DMS153 (cell line): ENCODE measurements around the gene DENND6A.
"Not testable (repeated sequence)": the region's sequence is repeated elsewhere in the genome, so short reads cannot be mapped to it uniquely, and the experiment has no call there.

Source experiments
- DNase-seq: peaks from one replicate; lab custom pipeline; 2025; lab: John Stamatoyannopoulos, UW

DENND6A gene, protein sequence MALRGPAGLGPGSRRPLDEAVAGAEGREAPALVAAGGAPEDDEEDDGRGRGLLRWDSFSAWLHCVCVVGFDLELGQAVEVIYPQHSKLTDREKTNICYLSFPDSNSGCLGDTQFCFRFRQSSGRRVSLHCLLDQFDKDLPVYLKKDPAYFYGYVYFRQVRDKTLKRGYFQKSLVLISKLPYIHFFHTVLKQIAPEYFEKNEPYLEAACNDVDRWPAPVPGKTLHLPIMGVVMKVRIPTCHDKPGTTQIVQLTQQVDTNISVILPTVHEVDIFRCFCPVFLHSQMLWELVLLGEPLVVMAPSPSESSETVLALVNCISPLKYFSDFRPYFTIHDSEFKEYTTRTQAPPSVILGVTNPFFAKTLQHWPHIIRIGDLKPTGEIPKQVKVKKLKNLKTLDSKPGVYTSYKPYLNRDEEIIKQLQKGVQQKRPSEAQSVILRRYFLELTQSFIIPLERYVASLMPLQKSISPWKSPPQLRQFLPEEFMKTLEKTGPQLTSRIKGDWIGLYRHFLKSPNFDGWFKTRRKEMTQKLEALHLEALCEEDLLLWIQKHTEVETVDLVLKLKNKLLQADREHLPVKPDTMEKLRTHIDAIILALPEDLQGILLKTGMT

DNA sequence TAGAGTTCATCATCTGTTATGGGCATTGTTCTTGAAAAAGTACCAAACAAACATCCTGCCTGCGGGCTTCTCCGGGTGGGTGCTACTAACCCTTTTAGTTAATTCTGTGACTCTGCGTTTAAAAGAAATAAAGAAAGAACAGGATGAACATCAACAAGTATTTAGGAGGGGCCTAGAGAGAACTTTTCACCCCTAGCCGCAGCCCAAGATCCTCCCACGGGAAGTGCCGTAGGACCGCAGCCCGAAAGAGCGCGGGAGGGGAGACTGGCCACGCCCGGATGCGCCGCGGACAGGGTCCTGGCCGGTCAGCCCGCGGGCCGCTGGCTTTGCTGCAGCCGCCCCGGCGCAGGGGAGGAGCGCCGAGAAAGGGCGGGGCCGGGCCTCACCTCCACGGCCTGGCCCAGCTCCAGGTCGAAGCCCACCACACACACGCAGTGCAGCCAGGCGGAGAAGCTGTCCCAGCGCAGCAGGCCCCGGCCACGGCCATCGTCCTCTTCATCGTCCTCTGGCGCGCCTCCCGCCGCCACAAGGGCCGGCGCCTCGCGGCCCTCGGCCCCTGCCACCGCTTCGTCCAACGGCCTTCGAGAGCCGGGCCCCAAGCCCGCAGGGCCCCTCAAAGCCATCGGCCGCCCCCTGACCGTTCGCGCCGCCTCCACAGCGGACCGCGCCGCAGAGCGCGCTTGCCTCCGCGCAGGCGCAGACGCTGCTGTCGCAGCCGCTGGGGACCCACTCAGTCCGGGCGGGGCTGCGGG, at the start of gene DENND6A:
TSS of gene DENND6A (minus strand) at position 682 of the 752 bp plus-strand sequence. CDS start at position 623, 59 bp downstream.
- DNase-seq, result no peak

DNA sequence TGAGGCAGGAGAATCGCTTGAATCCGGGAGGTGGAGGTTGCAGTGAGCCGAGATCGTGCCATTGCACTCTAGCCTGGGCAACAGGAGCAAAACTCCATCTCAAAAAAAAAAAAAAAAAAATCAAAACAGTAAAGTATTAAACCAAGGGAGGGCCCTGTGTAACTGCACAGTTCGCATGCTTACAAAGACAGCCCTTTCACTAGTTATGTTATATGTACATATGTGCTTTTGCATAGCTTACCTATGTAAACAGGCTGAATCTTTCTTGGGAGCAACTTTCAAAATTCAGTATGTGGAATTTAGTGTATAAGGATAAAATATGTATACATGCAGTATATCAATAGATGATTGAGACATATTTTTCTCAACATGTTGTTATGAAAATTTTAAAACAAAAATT, 47.1 kb upstream of the DENND6A start:
- no peak for DNase-seq

DNA sequence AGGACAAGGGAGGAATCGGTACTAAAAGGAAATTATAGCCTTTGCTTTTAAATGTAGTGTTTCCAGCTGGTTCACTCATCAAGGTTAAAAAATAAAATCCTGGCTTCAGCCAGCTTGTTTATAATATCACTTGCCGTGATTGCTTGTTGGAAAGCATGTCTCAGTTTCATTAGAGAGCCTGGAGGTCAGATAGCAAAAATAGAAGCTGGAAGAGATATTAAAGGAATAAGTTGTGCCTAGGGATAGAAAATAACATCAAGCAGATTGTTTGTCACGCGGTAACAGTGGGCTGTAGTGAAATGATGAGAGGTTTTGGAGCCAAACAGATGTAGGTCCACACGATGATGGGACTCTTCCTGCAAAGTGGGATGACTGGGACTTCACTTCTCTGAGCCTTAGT, 45.5 kb upstream of the DENND6A start:
- no peak for DNase-seq

DNA sequence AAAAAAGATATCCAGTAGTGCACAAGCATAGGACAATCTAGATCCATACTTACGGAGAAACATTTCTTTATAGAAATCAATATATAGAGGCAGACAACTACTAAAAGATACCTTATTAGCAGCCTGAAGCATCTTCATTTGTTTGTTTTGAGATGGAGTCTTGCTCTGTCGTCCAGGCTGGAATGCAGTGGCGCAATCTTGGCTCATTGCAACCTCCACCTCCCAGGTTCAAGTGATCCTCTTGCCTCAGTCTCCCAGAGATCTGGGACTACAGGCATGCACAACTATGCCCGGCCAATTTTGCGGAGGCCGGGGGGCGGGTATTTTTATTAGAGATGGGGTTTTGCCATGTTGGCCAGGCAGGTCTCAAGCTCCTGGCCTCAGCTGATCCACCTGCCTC, 45.0 kb upstream of the DENND6A start:
- no peak for DNase-seq

DNA sequence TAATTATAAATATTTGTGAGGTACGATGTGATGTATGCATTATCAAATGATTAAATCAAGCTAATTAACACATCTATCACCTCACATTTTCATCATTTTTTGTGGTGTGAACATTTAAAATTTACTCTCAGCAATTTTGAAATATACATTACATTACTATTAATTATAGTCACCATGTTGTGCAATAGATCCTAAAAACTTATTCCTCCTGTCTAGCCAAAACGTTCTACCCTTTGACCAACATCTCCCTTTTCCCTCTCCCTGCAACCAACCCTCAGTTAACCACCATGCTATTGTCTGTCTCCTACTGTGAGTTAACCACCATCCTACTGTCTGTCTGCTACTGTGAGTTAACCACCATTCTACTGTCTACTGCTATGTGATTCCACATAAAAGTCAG, 42.5 kb upstream of the DENND6A start:
- DNase-seq, result no peak

DNA sequence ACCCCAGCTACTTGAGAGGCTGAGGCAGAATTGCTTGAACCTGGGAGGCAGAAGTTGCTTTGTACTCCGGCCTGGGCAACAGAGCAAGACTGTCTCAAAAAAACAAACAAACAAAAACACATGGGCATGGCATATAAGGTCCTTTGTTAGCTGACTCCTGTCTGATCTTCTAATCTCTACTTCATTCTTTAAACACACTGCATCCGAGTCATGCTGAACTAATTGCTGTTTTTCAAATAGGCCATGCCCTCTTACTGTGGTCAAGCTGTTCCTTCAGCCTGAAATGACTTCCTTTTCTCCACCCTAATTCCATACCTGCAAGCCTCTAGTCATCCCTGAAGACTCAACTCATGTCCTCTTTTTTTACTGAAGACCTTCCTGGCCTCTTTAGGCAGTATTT, 40.9 kb upstream of the DENND6A start:
- no peak for DNase-seq

DNA sequence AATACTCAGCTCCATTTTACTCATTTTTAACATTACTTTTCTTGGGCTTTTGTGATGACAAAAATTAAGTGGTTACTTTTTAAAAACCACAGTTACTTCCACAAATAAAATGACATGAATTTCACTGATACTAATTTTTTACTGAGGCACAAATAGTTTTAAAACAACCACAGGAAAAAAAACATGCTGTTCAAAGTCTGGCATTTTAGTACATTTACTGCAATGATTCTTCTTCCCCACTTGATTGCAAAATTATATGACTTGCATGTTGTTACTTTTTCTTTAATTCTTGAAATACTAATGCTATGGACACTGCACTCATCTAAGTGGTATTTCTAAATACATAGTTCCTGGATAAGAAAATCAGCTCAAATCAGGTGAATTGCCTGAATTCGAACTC, 38.4 kb upstream of the DENND6A start:
- no peak for DNase-seq

DNA sequence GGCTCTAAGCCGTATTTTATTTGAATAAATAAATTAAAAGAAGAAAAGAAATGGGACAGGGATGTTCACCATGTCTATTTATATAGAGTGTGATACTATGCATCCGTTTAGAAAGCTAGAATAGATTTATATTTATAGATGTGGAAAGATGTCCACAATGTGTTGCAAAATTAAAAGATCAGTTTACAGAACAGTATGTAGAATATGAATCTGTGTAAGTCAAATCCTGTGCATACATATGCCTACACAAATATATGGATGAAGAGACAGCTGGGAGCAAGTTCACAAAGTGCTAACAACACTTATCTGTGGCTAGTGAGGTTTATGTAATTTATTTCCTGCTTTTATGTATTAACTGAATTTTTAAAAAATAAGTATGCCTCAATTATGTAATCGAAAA, 37.8 kb upstream of the DENND6A start:
- no peak for DNase-seq

DNA sequence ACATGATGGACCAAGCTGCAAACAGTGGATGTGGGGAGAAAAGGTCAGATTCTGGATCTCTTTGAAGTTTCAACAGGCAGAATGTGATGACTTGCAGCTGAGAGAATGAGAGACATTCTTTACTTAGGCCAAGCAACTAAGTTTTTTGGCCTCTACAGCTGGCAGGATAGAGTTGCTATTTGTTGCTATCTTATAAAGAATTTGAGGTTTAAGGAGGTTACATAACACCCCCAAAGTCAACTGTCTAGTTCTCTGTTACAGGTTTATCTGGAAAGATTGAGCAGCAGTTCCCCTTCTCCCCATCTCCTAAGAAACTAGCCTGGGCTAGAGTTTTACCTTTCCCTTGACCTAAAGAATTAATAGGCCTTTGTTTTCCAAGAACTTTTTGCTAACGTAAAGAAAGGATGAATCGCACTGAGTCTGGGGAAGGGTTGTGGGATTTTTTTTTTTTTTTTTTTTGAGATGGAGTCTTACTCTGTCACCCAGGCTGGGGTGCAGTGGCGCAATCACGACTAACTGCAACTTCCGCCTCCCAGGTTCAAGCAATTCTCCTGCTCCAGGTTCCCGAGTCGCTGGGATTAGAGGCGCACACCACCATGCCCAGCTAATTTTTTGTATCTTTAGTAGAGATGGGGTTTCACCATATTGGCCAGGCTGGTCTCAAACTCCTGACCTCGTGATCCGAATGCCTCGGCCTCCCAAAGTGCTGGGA, 36.6 kb upstream of the DENND6A start:
- no peak for DNase-seq

DNA sequence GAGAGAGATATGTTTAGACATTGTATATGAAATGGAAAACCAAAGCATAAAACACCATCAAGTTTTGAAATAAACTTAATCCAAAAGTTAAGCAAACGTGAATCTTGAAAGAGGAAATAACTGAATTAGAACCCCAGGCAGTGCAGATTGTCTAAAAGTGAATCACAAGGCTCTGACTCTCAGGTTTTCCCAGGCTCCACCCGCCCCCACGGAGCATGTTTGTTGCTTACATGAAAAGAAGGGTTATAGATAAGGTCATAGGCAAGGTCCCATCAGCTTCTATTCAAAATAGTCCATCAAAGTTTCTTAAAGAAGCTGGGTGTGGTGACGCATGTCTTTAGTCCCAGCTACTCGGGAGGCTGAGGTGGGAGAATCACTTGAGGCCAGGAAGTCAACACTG, 34.2 kb upstream of the DENND6A start:
- no peak for DNase-seq

DNA sequence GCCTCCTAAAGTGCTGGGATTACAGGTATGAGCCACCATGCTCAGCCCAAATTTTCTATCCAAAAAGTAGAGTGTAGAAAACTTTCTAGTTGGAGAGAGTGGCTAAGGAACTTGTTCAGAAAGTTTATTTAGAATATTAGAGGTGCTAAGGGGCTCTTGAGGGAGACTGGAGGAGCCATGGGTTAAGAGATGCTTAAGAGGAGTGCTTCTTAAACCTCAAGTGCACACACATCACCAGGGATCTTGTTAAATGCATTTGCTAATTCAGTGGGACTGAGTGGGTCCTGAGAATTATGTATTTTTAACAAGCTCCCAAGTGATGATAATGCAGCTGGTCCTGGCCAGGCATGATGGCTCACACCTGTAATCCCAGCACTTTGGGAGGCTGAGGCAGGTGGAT, 33.5 kb upstream of the DENND6A start:
- no peak for DNase-seq

DNA sequence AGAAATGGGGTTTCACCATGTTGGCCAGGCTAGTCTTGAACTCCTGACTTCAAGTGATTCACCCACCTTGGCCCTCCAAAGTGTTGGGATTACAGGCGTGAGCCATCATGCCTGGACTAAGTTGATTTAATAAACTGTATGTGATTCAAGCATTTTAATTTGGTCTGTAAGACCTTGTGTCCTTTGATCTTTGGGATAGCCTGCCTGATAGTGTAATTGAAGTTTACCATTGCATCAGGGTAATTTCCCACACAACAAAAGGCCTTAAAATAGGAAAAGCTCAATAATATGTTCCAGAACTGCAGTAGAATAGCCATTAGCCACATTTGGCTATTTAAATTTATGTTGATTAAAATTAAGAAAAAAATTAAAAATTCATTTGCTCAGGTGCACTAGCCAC, 25.2 kb upstream of the DENND6A start:
- DNase-seq, result no peak

DNA sequence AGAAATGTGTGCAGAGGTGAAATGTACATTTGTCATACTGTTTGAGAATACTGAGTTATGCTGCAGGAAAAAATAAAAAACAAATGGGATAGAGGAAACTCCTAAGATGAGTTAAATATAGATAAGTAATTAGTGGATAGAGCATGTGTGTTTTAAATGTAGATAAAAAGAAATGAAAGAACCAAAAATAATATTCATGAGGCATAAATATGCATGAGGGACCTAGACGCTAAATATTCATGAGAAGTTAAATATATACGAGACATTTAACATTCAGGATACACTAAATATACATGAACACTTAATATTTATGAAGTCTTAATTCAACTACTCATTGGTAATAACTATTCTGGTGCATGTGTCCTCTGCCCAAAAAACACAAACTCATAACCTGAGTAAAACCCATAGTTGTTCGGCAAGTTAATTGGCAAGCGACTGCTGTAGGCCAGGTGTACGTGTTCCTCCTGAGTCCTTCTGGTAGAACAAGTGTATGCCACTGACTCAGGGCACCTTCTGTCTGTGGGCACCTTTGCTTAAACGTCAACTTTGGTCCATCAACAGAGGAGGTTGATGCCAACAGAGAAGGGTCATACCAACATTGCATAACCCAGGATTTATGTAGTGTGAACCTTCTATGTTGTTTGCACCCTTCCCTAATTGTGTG, 24.5 kb upstream of the DENND6A start:
- DNase-seq, result no peak

DNA sequence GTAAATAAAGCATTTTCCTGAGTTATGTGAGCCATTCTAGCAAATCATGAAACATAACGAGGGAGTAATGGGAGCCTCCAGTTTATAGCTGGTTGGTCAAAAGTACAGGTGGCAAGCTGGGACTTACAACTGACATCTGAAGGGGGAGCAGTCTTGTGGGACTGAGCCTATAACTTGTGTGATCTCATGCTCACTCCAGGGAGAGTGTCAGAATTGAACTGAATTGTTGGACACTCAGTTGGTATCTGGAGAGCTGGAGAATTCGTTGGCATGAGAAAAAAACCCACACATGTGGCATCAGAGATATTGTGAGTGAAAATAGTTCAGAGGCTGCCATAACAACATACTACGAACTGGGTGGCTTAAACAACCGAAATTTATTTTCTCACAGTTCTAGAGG, 22.8 kb upstream of the DENND6A start:
- no peak for DNase-seq

DNA sequence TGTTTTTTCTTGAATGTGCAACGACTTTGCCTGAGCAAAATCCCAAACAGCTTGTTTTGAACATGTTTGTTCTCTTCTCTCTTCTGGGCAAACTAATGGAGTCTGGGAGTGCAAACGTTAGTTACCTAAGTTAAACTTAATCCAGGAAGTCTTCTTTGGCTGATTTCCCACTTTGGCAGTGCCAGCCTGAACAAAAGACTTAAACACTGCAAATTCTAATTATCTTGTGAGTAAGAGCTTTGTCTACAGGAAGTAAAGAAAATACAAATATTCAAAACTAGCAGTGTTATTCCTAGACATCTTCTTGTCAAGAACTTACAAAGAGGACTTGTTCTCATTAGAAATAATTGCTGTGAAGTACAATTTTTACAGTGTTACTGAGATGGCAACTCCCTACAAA, 16.7 kb upstream of the DENND6A start:
- DNase-seq, result no peak

DNA sequence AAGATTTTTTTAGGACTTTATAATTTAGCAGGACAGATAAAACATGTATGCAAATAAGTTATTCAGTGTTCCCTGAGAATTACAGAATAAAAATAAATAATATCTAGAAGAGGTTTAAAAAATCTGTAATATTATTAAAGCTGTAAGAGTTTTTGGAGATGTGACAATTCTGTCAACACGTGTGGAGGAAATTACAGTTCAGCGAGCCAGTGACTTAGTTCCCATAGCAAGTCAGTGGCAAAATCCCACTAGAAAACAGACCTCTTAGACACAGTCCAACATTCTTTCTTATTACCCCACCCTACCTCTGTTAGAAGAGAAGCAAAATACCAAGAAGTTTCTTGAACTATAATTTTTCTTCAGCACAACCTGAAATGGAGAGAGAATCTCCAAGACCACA, 16.2 kb upstream of the DENND6A start:
- DNase-seq, result no peak

DNA sequence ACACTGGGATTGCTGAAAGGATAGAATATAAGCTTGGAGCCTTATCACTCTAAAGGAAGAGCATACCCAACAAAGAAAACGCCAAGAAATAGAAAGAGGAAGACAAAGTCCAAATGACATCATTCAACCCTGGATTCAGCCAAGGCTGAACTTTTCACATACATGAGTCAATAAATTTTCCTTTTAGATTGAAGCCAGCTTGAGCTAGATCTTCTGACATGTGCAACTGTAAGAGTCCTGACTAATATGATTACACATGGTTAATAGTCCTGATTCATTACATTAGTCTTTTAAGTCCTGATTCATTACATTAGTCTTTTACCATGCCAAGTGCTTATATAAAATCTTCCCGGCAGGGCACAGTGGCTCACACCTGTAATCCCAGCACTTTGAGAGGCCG, 13.6 kb upstream of the DENND6A start:
- no peak for DNase-seq

DNA sequence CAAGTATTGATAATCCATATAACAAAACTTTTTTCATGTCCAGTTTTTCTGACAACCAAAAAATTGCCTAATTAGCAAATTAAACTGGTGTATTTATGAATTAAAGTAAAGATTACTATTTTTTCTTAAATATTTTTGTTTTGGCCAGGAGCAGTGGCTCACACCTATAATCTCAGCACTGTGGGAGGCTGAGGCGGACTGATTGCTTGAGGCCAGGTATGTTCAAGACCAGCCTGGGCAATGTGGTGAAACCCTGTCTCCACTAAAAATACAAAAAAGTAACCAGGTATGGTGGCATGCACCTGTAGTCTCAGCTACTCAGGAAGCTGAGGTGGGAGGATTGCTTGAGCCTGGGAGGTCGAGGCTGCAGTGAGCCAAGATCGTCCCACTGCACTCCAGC, 12.5 kb upstream of the DENND6A start:
- DNase-seq, result not testable (repeated sequence)

DNA sequence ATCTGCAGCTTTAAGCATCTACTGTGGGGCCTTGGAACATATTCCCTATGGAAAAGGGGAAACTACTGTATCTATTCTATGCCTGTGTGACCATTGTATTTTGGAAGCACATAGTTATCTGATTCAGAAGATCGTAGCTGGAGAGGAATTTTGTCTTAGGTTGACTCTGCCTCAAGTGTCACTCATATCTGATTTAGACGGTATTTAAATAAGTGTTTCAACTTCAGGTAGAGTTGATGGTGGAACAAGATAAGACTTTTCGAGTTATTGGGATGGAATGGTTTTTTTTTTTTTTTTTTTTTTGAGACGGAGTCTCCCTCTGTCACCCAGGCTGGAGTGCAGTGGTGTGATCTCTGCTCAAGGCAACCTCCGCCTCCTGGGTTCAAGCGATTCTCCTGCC, 8.9 kb upstream of the DENND6A start:
- no peak for DNase-seq

DNA sequence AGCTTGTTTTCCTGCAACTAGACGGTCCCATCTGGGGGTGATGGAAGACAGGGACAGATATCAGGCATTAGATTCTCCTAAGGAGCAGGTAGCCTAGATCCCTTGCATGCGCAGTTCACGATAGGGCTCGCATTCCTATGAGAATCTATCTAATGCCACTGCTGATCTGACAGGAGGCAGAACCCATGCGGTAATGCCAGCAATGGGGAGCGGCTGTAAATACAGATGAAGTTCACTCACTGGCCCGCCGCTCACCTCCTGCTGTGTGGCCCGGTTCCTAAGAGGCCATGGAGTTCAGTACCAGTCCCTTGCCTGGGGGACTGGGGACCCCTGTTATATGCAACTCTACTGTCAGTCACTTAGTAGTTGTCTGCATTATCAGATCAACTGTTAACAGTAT, 7.9 kb upstream of the DENND6A start:
- DNase-seq, result no peak

DNA sequence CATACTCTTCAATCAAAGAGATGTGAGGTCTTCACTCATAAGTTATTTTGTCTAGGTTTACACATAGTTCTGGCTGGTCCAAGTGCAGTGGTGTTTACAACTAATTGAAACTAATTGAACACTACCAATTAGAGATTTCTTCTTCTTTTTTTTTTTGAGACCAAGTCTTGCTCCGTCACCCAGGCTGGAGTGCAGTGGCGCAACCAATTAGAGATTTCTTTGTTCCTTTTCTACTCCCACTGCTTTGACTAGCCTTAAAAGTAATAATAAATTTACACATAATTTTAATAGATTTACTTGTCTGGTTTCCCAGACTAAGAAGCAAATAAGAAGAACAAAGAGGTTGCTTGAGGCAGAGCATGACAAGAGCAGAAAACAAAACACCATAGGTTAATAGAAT, 6.7 kb upstream of the DENND6A start:
- DNase-seq, result no peak

DNA sequence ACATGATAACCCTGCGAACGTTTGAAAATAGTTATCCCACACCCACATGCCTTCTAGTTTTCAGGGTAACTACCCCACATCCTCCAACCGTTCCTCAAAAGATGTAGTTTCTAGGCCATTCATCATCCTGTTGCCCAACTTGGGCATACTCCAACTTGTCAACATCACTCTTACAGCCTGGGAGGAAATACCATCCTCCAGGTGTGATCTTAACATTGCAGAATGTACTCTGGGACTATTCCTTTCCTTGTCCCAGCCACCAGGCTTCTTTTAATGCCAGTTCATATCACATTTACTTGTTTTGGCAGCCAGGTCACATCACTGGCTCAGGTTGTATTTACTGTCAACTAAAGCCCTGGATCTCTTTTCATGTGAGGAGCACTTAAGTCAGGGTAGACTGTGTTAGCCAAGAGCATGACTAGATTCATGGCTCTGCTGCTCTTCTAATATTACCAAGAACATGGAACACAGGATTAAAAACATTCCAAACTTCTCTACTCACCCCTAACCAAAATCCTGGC, 4.0 kb upstream of the DENND6A start:
- no peak for DNase-seq
